ENCODE data around the gene SAC3D1. TPM values are rescaled to one million over a fixed set of nuclear protein-coding genes. Genes with fewer than 3 reads are reported as not detected.
"Not testable (repeated sequence)": the region's sequence is repeated elsewhere in the genome, so short reads cannot be mapped to it uniquely, and the experiment has no call there.

The SAC3D1 gene
- total and polyA plus RNA-seq, 2 experiments from 2014 or later, result 24.6 to 32.7 TPM

DNA sequence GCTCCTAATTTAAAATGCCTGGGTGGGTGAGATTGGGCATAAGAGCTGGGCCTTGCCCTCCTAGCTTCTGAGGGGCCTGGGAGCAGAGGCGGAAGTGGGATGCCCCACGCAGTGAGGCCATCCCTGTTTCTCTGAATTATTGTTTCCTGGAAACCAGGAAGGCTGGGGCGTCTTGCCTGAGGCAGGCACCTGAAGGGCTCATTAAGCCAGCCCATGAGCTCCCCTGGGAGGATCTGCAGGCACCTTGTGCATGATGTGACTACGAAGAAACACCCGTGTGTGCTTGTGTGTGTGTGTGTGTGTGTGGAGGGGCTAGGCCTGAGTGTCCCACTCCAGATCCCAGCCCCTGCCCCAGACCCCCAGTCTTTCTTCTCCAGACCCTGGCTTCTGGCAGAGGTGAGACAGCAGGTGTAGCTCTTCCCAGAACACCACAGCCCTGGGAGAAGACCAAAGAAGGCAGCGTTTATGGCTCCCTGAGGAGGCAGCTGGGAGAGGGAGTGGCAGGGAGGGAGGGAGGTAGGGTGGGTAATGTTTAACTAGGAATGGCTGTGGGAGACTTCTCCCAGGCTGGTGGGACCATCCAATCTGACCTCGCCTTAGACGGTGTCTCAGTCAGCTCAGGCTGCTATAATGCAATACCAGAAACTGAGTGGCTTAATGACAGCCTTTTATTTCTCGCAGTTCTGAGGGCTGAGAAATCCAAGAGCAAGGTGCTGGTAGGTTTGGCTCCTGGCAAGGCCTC lies 42.1 kb upstream of the SAC3D1 start:
- TF ChIP-seq, protein P1, sequence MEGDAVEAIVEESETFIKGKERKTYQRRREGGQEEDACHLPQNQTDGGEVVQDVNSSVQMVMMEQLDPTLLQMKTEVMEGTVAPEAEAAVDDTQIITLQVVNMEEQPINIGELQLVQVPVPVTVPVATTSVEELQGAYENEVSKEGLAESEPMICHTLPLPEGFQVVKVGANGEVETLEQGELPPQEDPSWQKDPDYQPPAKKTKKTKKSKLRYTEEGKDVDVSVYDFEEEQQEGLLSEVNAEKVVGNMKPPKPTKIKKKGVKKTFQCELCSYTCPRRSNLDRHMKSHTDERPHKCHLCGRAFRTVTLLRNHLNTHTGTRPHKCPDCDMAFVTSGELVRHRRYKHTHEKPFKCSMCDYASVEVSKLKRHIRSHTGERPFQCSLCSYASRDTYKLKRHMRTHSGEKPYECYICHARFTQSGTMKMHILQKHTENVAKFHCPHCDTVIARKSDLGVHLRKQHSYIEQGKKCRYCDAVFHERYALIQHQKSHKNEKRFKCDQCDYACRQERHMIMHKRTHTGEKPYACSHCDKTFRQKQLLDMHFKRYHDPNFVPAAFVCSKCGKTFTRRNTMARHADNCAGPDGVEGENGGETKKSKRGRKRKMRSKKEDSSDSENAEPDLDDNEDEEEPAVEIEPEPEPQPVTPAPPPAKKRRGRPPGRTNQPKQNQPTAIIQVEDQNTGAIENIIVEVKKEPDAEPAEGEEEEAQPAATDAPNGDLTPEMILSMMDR (IDR thresholded peaks at IDR 0.05; ENCODE audit: low read depth, low read length), result no peak
- no peak overlapping the region for H3K4me3 ChIP-seq
- no peaks in the 10 kb centered on the region for H3K9me3 ChIP-seq (ENCODE audit: low read depth)
- no peaks in the 10 kb centered on the region for H3K4me1 ChIP-seq (ENCODE audit: low read depth)
- no peaks in the 10 kb centered on the region for H3K36me3 ChIP-seq
- no peak for DNase-seq (ENCODE audit: low read depth in 1 of 2, low spot score in 1 of 2)
- H3K27me3 ChIP-seq, result no peaks in the 10 kb centered on the region
- no peak overlapping the region for H3K27ac ChIP-seq

- Histone ChIP-seq H3K27me3 (no peaks in the 10 kb centered on the region), H3K27ac (no peak overlapping the region), H3K9me3 (ENCODE audit: low read depth) (no peaks in the 10 kb centered on the region), H3K36me3 (no peaks in the 10 kb centered on the region), H3K4me3 (no peak overlapping the region), H3K4me1 (ENCODE audit: low read depth) (no peaks in the 10 kb centered on the region)
- no peak for DNase-seq (ENCODE audit: low read depth in 1 of 2, low spot score in 1 of 2)
- TF ChIP-seq, protein P1 (IDR thresholded peaks at IDR 0.05; ENCODE audit: low read depth, low read length), result no peak
Observed at GRCh38 chr11:64999478-64999877, 41.5 kb upstream of the SAC3D1 start.

DNA sequence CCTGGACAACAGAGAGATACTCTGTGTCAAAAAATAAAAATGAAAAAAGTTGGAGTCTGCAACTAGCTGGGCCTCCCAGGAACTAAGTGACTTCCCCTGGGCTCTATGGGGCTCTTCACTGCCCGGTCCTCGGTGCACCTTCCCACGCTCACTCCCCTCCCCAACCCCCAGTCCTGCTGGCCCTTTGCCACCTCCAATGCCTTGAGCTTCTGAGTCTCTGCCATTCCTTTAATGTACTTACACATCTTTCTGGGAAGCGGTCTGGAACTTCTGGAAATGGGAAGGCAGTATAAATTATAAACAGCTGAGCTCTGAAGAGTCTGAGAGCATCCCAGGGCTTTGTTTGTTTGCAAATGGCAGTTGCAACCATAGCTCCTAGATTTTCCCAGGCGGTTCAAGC lies 38.3 kb upstream of the SAC3D1 start:
- no peaks in the 10 kb centered on the region for H3K9me3 ChIP-seq (ENCODE audit: low read depth)
- DNase-seq (ENCODE audit: low read depth in 1 of 2, low spot score in 1 of 2), result no peak
- TF ChIP-seq, protein P1 (IDR thresholded peaks at IDR 0.05; ENCODE audit: low read depth, low read length), result no peak
- H3K4me3 ChIP-seq, result no peak overlapping the region
- no peaks in the 10 kb centered on the region for H3K36me3 ChIP-seq
- no peaks in the 10 kb centered on the region for H3K27me3 ChIP-seq
- no peak overlapping the region for H3K27ac ChIP-seq
- H3K4me1 ChIP-seq (ENCODE audit: low read depth), result no peaks in the 10 kb centered on the region

DNA sequence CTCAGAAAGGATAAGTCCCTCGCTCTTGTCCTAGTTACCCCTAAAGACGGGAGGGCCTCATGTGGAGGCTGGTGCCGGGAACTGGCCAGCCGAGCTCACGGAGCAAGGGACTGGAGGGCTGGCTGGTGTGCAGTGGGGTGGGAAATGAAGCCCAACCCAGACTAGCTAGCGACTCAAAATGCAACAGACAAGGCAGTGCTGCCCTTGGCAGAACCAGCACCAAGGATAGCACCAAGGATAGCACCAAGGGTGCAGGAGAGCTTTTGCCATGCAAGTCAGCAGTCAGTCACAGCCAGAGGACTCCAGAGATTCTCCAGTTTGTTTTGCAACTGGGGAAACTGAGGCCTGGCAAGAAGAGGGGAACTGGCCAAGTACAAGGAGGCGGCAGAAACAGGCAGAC lies 37.7 kb upstream of the SAC3D1 start:
- Histone ChIP-seq H3K27me3 (no peaks in the 10 kb centered on the region), H3K36me3 (no peaks in the 10 kb centered on the region), H3K27ac (no peak overlapping the region), H3K9me3 (ENCODE audit: low read depth) (no peaks in the 10 kb centered on the region), H3K4me1 (ENCODE audit: low read depth) (no peaks in the 10 kb centered on the region), H3K4me3 (no peak overlapping the region)
- peak; percentile 51 to 60 for DNase-seq (ENCODE audit: low read depth in 1 of 2, low spot score in 1 of 2)
- TF ChIP-seq, protein P1 (IDR thresholded peaks at IDR 0.05; ENCODE audit: low read depth, low read length), result no peak

DNA sequence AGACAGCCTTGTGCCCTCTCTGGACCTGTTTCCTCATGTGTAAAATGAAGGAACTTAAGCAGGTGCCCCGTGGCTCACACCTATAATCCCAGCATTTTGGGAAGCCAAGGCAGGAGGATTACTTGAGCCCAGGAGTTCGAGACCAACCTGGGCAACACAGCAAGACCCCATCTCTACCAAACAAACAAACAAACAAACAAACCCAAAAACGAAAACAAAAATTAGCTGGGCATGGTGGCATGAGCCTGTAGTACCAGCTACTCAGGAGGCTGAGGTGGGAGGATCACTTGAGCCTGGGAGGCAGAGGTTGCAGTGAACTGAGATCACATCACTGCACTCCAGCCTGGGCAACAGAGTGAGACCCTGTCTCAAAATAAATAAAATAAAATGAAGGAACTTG lies 37.0 kb upstream of the SAC3D1 start:
- not testable (repeated sequence) for H3K9me3 ChIP-seq (ENCODE audit: low read depth); H3K4me3 ChIP-seq; H3K36me3 ChIP-seq; DNase-seq (ENCODE audit: low read depth in 1 of 2, low spot score in 1 of 2); H3K27ac ChIP-seq; H3K4me1 ChIP-seq (ENCODE audit: low read depth); H3K27me3 ChIP-seq

DNA sequence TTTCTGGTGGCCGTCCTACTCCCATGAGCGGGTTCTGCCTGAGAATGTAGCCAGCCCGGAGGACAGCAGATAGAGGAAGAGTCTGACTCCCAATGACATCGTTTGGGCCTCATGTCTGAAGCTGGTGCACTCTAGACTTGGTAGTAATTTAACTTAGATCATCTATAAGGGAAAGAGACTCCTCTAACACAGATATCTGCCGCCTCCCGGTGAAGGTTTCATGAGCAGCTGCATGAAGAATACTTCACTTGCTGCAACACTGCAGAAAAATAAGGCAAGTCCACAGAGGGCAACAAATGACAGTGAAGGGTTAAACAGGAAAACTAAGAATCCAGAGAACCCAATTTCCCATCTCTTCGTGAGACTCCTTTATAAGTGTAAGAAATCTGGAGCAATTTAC lies 33.0 kb upstream of the SAC3D1 start:
- H3K27me3 ChIP-seq, result no peaks in the 10 kb centered on the region
- H3K4me3 ChIP-seq, result no peak overlapping the region
- no peak overlapping the region for H3K27ac ChIP-seq
- H3K9me3 ChIP-seq (ENCODE audit: low read depth), result no peaks in the 10 kb centered on the region
- TF ChIP-seq, protein P1 (IDR thresholded peaks at IDR 0.05; ENCODE audit: low read depth, low read length), result no peak
- H3K36me3 ChIP-seq, result no peaks in the 10 kb centered on the region
- no peak for DNase-seq (ENCODE audit: low read depth in 1 of 2, low spot score in 1 of 2)
- no peaks in the 10 kb centered on the region for H3K4me1 ChIP-seq (ENCODE audit: low read depth)

Measured in cardiac muscle cell (in vitro differentiated cells and primary cell).